Fibroblast of lung (primary cell): Measurements from ENCODE around the gene MYO5B. TPM values are rescaled to one million over a fixed set of nuclear protein-coding genes. Genes with fewer than 3 reads are reported as not detected.

Source experiments
- DNase-seq, 2 donors: peaks; one replicate each; pipeline versions ENCODE4 v3.0.0 to v3.0.0-alpha.2; 2010; ENCODE audit warnings: low read depth in 2 of 2
- H2AFZ ChIP-seq: 2 replicates; pipeline ENCODE4 v1.5.1; 2012; ENCODE audit warnings: low read length, control low read depth, inconsistent platforms
- H3K27ac ChIP-seq: 2 replicates; pipeline ENCODE4 v1.5.1; 2011; ENCODE audit warnings: low read length, control low read depth; ENCODE audit not compliant: insufficient read depth
- H3K27me3 ChIP-seq: 2 replicates; pipeline ENCODE4 v1.5.1; 2011; ENCODE audit warnings: mild to moderate bottlenecking, low read length; ENCODE audit not compliant: control insufficient read depth, insufficient read depth
- H3K36me3 ChIP-seq: 2 replicates; pipeline ENCODE4 v1.5.1; 2011; ENCODE audit warnings: low read length; ENCODE audit not compliant: control insufficient read depth, insufficient read depth
- H3K4me1 ChIP-seq: 2 replicates; pipeline ENCODE4 v1.5.1; 2011; ENCODE audit warnings: low read length; ENCODE audit not compliant: control insufficient read depth, insufficient read depth; ENCODE audit errors: extremely low read depth
- H3K4me2 ChIP-seq: 2 replicates; pipeline ENCODE4 v1.5.1; 2011; ENCODE audit warnings: low read length, control low read depth; ENCODE audit not compliant: insufficient read depth; ENCODE audit errors: extremely low read depth
- H3K4me3 ChIP-seq, 4 experiments: fragments of 200-600 bp in 1 of 4; sonication (generic) in 1 of 4; replicated peaks in 1 of 4; 2 replicates each; pipeline ENCODE4 v1.5.1; 2011 to 2016; ENCODE audit warnings: low read length in 4 of 4, low read depth in 3 of 4, mild to moderate bottlenecking in 3 of 4, control low read depth in 2 of 4, inconsistent platforms in 1 of 4, mixed read lengths in 1 of 4; ENCODE audit not compliant: insufficient read depth in 1 of 4; ENCODE audit errors: control extremely low read depth in 1 of 4
- H3K79me2 ChIP-seq: 2 replicates; pipeline ENCODE4 v1.5.1; 2012; ENCODE audit warnings: mild to moderate bottlenecking, low read length, inconsistent platforms; ENCODE audit not compliant: control insufficient read depth, insufficient read depth
- H3K9ac ChIP-seq: 2 replicates; pipeline ENCODE4 v1.5.1; 2011; ENCODE audit warnings: mild to moderate bottlenecking, low read length, control low read depth; ENCODE audit not compliant: insufficient read depth
- H3K9me3 ChIP-seq: 2 replicates; pipeline ENCODE4 v1.5.1; 2012; ENCODE audit warnings: low read depth, low read length; ENCODE audit not compliant: control insufficient read depth, insufficient read depth
- H4K20me1 ChIP-seq: 2 replicates; pipeline ENCODE4 v1.5.1; 2011; ENCODE audit warnings: low read length; ENCODE audit not compliant: control insufficient read depth, insufficient read depth; ENCODE audit errors: extremely low read depth
- CTCF ChIP-seq, 2 donors: IDR thresholded peaks in 1 of 2; conservative IDR thresholded peaks in 1 of 2; 1 replicate in 1 of 2; 2 replicates in 1 of 2; pipeline ENCODE4 v1.5.1; 2011 to 2012; ENCODE audit warnings: low read length in 2 of 2, control low read depth in 1 of 2, inconsistent platforms in 1 of 2, low read depth in 1 of 2, mild to moderate bottlenecking in 1 of 2
- EZH2 ChIP-seq: IDR thresholded peaks from 2 replicates; pipeline ENCODE4 v1.5.1; 2012; ENCODE audit warnings: low read length, control low read depth, mild to moderate bottlenecking; ENCODE audit errors: missing control alignments
- polyA plus RNA-seq, 2 donors: library from polyadenylated mRNA; depleted of rRNA in 1 of 2; stranded (reverse) in 1 of 2; unstranded in 1 of 2; fragments of >200 nt; gene quantifications; 2 replicates each; pipeline ENCODE4 v1.2.1, GENCODE V29; 2011 to 2012; ENCODE audit warnings: missing spikeins in 1 of 2
- total RNA-seq: library from RNA; depleted of rRNA; stranded (reverse); fragments of >200 nt; gene quantifications from 2 replicates; pipeline ENCODE4 v1.2.1, GENCODE V29; 2014

MYO5B gene
- total and polyA plus RNA-seq, 2 donors (not counting 1 experiment from before 2014, with no cell fraction given) = under 0.01 to 0.06 TPM

GRCh38 chr18:50203801-50204604 is 9.1 kb upstream of the MYO5B start:
- H3K9me3 ChIP-seq = no peaks in the 10 kb centered on the region
- no peak overlapping the region for H3K4me2 ChIP-seq
- no peaks in the 10 kb centered on the region for H3K4me1 ChIP-seq
- H3K79me2 ChIP-seq = no peaks in the 10 kb centered on the region
- TF ChIP-seq CTCF (conservative IDR thresholded peaks at IDR 0.05 in 1 of 2, IDR thresholded peaks at IDR 0.05 in 1 of 2; ENCODE audit: low read depth in 1 of 2, low read length in 2 of 2) (peak; percentile 42 to 59), EZH2 (no peak)
- no peak overlapping the region for H3K27ac ChIP-seq
- DNase-seq = peak; percentile 22 to 24
- H2AFZ ChIP-seq = peak overlapping the region; percentile 31
- no peaks in the 10 kb centered on the region for H4K20me1 ChIP-seq
- H3K4me3 ChIP-seq = no peak overlapping the region
- no peaks in the 10 kb centered on the region for H3K27me3 ChIP-seq
- no peaks in the 10 kb centered on the region for H3K36me3 ChIP-seq
- no peak overlapping the region for H3K9ac ChIP-seq

GRCh38 chr18:50201476-50202018 is 6.6 kb upstream of the MYO5B start:
- Histone ChIP-seq H2AFZ (no peak overlapping the region), H3K4me1 (no peaks in the 10 kb centered on the region), H3K9me3 (no peaks in the 10 kb centered on the region), H3K9ac (no peak overlapping the region), H4K20me1 (no peaks in the 10 kb centered on the region), H3K27me3 (no peaks in the 10 kb centered on the region), H3K79me2 (no peaks in the 10 kb centered on the region), H3K4me3 (no peak overlapping the region), H3K27ac (no peak overlapping the region), H3K4me2 (no peak overlapping the region), H3K36me3 (no peaks in the 10 kb centered on the region)
- DNase-seq = no peak
- TF ChIP-seq CTCF (conservative IDR thresholded peaks at IDR 0.05 in 1 of 2, IDR thresholded peaks at IDR 0.05 in 1 of 2; ENCODE audit: low read depth in 1 of 2, low read length in 2 of 2) = no peak
- TF ChIP-seq EZH2 = no peak

DNA sequence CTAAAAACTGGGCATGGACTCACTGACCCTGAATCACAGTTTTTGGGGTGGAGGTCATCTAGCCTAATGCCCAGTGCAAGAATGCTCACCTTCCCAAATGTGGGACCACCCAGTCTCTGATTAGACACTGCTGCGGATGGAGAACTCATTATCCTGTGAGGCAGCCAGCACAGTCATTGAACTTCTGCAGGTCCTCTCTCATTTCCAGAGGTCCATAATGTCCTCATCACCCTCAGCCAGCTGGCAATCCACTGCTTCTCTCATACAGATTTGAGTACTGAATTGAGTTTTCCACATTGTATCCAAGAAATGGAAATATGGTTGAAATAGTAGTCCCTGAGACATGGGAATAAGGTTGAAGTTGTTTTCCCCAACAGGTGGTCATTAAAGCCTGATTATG is 5.0 kb upstream of the MYO5B start:
- no peaks in the 10 kb centered on the region for H3K9me3 ChIP-seq
- H3K36me3 ChIP-seq = no peaks in the 10 kb centered on the region
- H3K27me3 ChIP-seq = peaks cover 4% of the 10 kb centered on the region
- H3K27ac ChIP-seq = no peak overlapping the region
- no peak overlapping the region for H3K4me3 ChIP-seq
- no peaks in the 10 kb centered on the region for H3K4me1 ChIP-seq
- no peaks in the 10 kb centered on the region for H3K79me2 ChIP-seq
- no peaks in the 10 kb centered on the region for H4K20me1 ChIP-seq
- H3K9ac ChIP-seq = no peak overlapping the region
- no peak overlapping the region for H2AFZ ChIP-seq
- TF ChIP-seq CTCF (conservative IDR thresholded peaks at IDR 0.05 in 1 of 2, IDR thresholded peaks at IDR 0.05 in 1 of 2; ENCODE audit: low read depth in 1 of 2, low read length in 2 of 2) = no peak
- TF ChIP-seq EZH2 = no peak
- H3K4me2 ChIP-seq = no peak overlapping the region
- DNase-seq = no peak
